ENCODE data around the gene DIDO1. TPM values are rescaled to one million over a fixed set of nuclear protein-coding genes. Genes with fewer than 3 reads are reported as not detected.

The DIDO1 gene
- total and polyA plus RNA-seq, 2 of the 13 experiments (the other 11 are each of a cell fraction or from before 2014, with no cell fraction given) = 75.0 to 75.1 TPM

- peak; percentile 85 for TF ChIP-seq TMF1 (CRISPR knock-in tag; IDR thresholded peaks at IDR 0.05; ENCODE audit: low read depth)
- 0 out of 4 replicates have a peak, but pooled peaks of 1 of the 2 experiments have one; percentile 7 for TF ChIP-seq HMGXB4 (CRISPR knock-in tag; IDR thresholded peaks at IDR 0.05; ENCODE audit: borderline replicate concordance in 1 of 2, low read depth in 1 of 2)
- TF ChIP-seq RERE (CRISPR knock-in tag; IDR thresholded peaks at IDR 0.05; ENCODE audit: low read depth) = no peak
- 0 out of 2 replicates have a peak, but pooled peaks have one; percentile 47 for TF ChIP-seq ZNF333 (CRISPR knock-in tag; IDR thresholded peaks at IDR 0.05; ENCODE audit: borderline replicate concordance)
- TF ChIP-seq ZNF430 (CRISPR knock-in tag; IDR thresholded peaks at IDR 0.05) = no peak
- TF ChIP-seq LBX2 (CRISPR knock-in tag; IDR thresholded peaks at IDR 0.05; ENCODE audit: borderline replicate concordance) = peak; percentile 70; the same call in 1 of the 2 replicates
Observed at GRCh38 chr20:62860924-62861691, 65.2 kb downstream of the DIDO1 start (continued).

Data from HepG2 (cell line).